HepG2 (cell line): ENCODE results near the gene CDH23. TPM values are rescaled to one million over a fixed set of nuclear protein-coding genes. Genes with fewer than 3 reads are reported as not detected.
A peak's percentile ranks its signal among the peaks of the same experiment; 100 is the strongest.

ENCODE experiments used
- ATAC-seq: fragments of 200-7000 bp; cut with Tn5 transposase; 3 replicates; pipeline ENCODE4 v1.9.1; 2020; ENCODE audit warnings: mild to moderate bottlenecking, moderate library complexity
- BruUV-seq: library from RNA; stranded (reverse); fragments of 400-500 nt; replicated peaks from 2 replicates; lab custom pipeline; 2021; lab: Mats Ljungman, UMichigan
- CTCF ChIA-PET: fragments of 300-600 bp; formaldehyde crosslinking; extraction: SDS; loops from one replicate; lab custom pipeline; 2021; ENCODE audit warnings: low total read pairs, inconsistent platforms, low intra/inter-chr PET ratio; lab: Yijun Ruan, JAX
- POLR2A ChIA-PET: fragments of 350-600 bp; sonication (Branson Sonifier 250); formaldehyde crosslinking; loops from one replicate; lab custom pipeline; 2020; ENCODE audit warnings: antibody characterized with exemption, inconsistent platforms; lab: Yijun Ruan, JAX
- DNase-seq: peaks from one replicate; pipeline ENCODE4 v3.0.0-alpha.2; 2015; ENCODE audit warnings: low spot score
- FAIRE-seq: peaks from 3 replicates; lab custom pipeline; 2011; peaks lifted over from hg19 to GRCh38; lab: Jason Lieb, UNC
- H2AFZ ChIP-seq: one replicate; pipeline ENCODE4 v1.6.1; 2011; ENCODE audit warnings: low read length, inconsistent platforms
- H3K27ac ChIP-seq: fragments of 300-600 bp; 3 replicates; pipeline ENCODE4 v1.8.0; 2011; ENCODE audit warnings: mixed run types, mild to moderate bottlenecking, mixed read lengths, low read length, inconsistent platforms; ENCODE audit not compliant: insufficient read depth; ENCODE audit errors: extremely low read length
- H3K27me3 ChIP-seq, 2 experiments: fragments of 200-600 bp in 1 of 2; 2 replicates in 1 of 2; 3 replicates in 1 of 2; pipeline versions ENCODE4 v1.6.0 to v1.8.0; 2011; ENCODE audit warnings: low read length in 2 of 2, mild to moderate bottlenecking in 2 of 2, moderate library complexity in 2 of 2, inconsistent platforms in 1 of 2; ENCODE audit not compliant: insufficient read depth in 2 of 2, control insufficient read depth in 1 of 2
- H3K36me3 ChIP-seq, 2 experiments: fragments of 200-600 bp in 1 of 2; replicated peaks in 1 of 2; 2 replicates in 1 of 2; 3 replicates in 1 of 2; pipeline versions ENCODE4 v1.5.1 to v1.8.0; 2011; ENCODE audit warnings: low read length in 2 of 2, inconsistent platforms in 1 of 2; ENCODE audit not compliant: insufficient read depth in 2 of 2, control insufficient read depth in 1 of 2
- H3K4me1 ChIP-seq: 2 replicates; pipeline ENCODE4 v1.5.1; 2012; ENCODE audit warnings: low read length, inconsistent platforms; ENCODE audit not compliant: insufficient read depth
- H3K4me2 ChIP-seq: 2 replicates; pipeline ENCODE4 v1.6.0; 2011; ENCODE audit warnings: low read depth, low read length, inconsistent platforms
- H3K4me3 ChIP-seq, 3 experiments: fragments of 200-600 bp in 1 of 3; sonication (generic), shearing (Covaris generic) in 1 of 3; replicated peaks in 1 of 3; 2 replicates each; pipeline ENCODE4 v1.5.1; 2011 to 2016; ENCODE audit warnings: low read length in 3 of 3, inconsistent platforms in 2 of 3, low read depth in 2 of 3, mild to moderate bottlenecking in 2 of 3, control low read depth in 1 of 3, mixed read lengths in 1 of 3; ENCODE audit not compliant: insufficient read depth in 1 of 3
- H3K79me2 ChIP-seq: one replicate; pipeline ENCODE4 v1.6.1; 2011; ENCODE audit warnings: low read length, inconsistent platforms; ENCODE audit not compliant: insufficient read depth
- H3K9ac ChIP-seq: 2 replicates; pipeline ENCODE4 v1.6.0; 2011; ENCODE audit warnings: mild to moderate bottlenecking, low read depth, low read length, inconsistent platforms; ENCODE audit not compliant: insufficient read depth
- H3K9me3 ChIP-seq: 2 replicates; pipeline ENCODE4 v1.5.1; 2012; ENCODE audit warnings: mild to moderate bottlenecking, low read length
- H4K20me1 ChIP-seq: 2 replicates; pipeline ENCODE4 v1.6.0; 2011; ENCODE audit warnings: inconsistent platforms, mild to moderate bottlenecking, low read length, moderate library complexity; ENCODE audit not compliant: insufficient read depth
- WGBS: methylation state at CpG from one replicate; pipeline ENCODE4 v1.1.6; 2017; ENCODE audit warnings: low lambda C conversion rate; 5-methylcytosine and 5-hydroxymethylcytosine counted together
- in situ Hi-C: cut with HindIII; loops from 2 replicates; pipeline ENCODE4 v1.10.0; 2017; ENCODE audit warnings: low pct_unique_long_range_greater_than_20kb; ENCODE audit not compliant: extremely low pct_ligation_motif_present
- intact Hi-C: fragments of 100-400 bp; cut with micrococcal nuclease; formaldehyde crosslinking; loops from one replicate; pipeline ENCODE4 v1.10.0; 2022; ENCODE audit not compliant: unreplicated experiment
- polyA plus RNA-seq, 8 experiments: library from polyadenylated mRNA; depleted of rRNA in 3 of 8; stranded (reverse) in 7 of 8; unstranded in 1 of 8; fragments of >200 nt; fragmentation: Illumina TruSeq in 4 of 8; extraction: Trizol in 4 of 8; gene quantifications; 2 replicates each; pipeline versions ENCODE4 v1.2.1 to v1.2.3, GENCODE V29; 2011 to 2016; ENCODE audit warnings: low read depth in 4 of 8, missing spikeins in 1 of 8, mixed read lengths in 1 of 8; ENCODE audit not compliant: insufficient read depth in 1 of 8
- total RNA-seq, 5 experiments: library from RNA; depleted of rRNA; stranded (reverse); fragments of >200 nt; fragmentation: Illumina TruSeq; extraction: Trizol; gene quantifications; 2 replicates each; pipeline ENCODE4 v1.2.3, GENCODE V29; 2016; ENCODE audit warnings: low read depth in 1 of 5
- TF ChIP-seq, protein P1 (sequence below): sonication (generic); formaldehyde crosslinking; IDR thresholded peaks from 2 replicates; pipeline ENCODE4 v1.4.0; 2020; ENCODE audit warnings: low read depth, missing genetic modification reagents
- TF ChIP-seq, protein P2 (sequence below): sonication (generic); formaldehyde crosslinking; IDR thresholded peaks from 2 replicates; pipeline ENCODE4 v1.4.0; 2020; ENCODE audit warnings: missing genetic modification reagents
- TF ChIP-seq, protein P3 (sequence below): sonication (generic); formaldehyde crosslinking; conservative IDR thresholded peaks from 2 replicates; pipeline ENCODE4 v1.5.0; 2020; ENCODE audit warnings: missing genetic modification reagents

The CDH23 gene
- total and polyA plus RNA-seq, 2 of the 13 experiments (the other 11 are each of a cell fraction or from before 2014, with no cell fraction given): 0.13 TPM; not detected in 1

DNA sequence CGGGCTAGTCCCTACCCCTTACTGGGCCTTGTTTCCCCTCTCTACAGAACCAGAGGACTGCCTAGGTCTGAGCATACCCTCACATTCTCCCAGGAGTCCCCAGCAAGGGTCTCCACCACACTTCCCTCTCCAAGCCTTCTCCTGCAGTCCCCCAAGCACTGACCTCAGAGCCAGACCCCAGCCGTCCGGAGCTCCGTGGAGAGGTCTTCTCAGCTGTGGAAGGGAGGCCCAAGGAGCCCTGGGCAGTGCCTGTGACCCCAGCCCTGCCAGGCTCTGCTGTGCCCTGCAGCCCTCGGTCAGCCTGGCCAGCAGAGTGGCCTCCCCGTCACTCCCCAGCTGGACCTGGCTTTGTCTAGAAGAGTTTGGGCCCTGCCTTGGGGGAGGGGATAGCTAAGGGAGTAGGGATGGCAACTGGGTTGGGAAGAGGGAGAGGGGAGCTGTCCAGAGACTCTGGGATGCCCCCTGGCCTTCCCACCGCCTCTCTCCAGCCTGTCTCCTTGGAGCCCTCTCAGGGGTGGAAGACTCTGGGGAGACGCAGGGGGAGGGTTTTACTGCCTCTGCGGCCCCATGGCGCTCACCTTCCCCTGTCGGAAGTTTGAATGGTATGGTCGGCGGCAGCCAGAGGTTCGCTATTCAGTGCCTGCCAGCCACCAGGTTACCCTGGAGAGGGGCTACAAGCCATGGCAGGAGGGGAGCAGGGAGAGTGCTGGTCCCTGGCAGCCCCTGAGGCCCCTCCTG, 322.9 kb downstream of the CDH23 start, which contains the start of gene C10orf105:
Gene C10orf105, minus strand, starts transcription at position 315 of the 738 bp plus-strand sequence. CDS start 3,441 bp downstream, outside the sequence.
- DNase-seq (no peak), FAIRE-seq (no peak), ATAC-seq (no peak)
- H3K4me3 ChIP-seq: no peak within 1 kb of the TSS
- H3K36me3 ChIP-seq: no peaks in the 10 kb centered on the region
- no peaks in the 10 kb centered on the region for H4K20me1 ChIP-seq
- H3K27me3 ChIP-seq: peaks cover 6 to 59% of the 10 kb centered on the region in 2 experiments; a peak in 4 of 5 replicates
- CTCF ChIA-PET: no interaction called here
- H2AFZ ChIP-seq: no peak within 1 kb of the TSS
- no peak within 1 kb of the TSS for H3K9ac ChIP-seq
- peaks cover 8% of the 10 kb centered on the region for H3K4me1 ChIP-seq
- no peaks in the 10 kb centered on the region for H3K79me2 ChIP-seq
- intact Hi-C loops (no loop called here), in situ Hi-C loops (no loop called here)
- BruUV-seq: no TSS peak
- TF ChIP-seq, protein P1, sequence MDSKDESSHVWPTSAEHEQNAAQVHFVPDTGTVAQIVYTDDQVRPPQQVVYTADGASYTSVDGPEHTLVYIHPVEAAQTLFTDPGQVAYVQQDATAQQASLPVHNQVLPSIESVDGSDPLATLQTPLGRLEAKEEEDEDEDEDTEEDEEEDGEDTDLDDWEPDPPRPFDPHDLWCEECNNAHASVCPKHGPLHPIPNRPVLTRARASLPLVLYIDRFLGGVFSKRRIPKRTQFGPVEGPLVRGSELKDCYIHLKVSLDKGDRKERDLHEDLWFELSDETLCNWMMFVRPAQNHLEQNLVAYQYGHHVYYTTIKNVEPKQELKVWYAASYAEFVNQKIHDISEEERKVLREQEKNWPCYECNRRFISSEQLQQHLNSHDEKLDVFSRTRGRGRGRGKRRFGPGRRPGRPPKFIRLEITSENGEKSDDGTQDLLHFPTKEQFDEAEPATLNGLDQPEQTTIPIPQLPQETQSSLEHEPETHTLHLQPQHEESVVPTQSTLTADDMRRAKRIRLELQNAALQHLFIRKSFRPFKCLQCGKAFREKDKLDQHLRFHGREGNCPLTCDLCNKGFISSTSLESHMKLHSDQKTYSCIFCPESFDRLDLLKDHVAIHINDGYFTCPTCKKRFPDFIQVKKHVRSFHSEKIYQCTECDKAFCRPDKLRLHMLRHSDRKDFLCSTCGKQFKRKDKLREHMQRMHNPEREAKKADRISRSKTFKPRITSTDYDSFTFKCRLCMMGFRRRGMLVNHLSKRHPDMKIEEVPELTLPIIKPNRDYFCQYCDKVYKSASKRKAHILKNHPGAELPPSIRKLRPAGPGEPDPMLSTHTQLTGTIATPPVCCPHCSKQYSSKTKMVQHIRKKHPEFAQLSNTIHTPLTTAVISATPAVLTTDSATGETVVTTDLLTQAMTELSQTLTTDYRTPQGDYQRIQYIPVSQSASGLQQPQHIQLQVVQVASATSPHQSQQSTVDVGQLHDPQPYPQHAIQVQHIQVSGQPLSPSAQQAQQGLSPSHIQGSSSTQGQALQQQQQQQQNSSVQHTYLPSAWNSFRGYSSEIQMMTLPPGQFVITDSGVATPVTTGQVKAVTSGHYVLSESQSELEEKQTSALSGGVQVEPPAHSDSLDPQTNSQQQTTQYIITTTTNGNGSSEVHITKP (CRISPR knock-in tag): 0 out of 2 replicates have a peak, but pooled peaks have one; percentile 29
- TF ChIP-seq, protein P2, sequence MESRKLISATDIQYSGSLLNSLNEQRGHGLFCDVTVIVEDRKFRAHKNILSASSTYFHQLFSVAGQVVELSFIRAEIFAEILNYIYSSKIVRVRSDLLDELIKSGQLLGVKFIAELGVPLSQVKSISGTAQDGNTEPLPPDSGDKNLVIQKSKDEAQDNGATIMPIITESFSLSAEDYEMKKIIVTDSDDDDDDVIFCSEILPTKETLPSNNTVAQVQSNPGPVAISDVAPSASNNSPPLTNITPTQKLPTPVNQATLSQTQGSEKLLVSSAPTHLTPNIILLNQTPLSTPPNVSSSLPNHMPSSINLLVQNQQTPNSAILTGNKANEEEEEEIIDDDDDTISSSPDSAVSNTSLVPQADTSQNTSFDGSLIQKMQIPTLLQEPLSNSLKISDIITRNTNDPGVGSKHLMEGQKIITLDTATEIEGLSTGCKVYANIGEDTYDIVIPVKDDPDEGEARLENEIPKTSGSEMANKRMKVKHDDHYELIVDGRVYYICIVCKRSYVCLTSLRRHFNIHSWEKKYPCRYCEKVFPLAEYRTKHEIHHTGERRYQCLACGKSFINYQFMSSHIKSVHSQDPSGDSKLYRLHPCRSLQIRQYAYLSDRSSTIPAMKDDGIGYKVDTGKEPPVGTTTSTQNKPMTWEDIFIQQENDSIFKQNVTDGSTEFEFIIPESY: 0 out of 2 replicates have a peak, but pooled peaks have one; percentile 11
- TF ChIP-seq, protein P3, sequence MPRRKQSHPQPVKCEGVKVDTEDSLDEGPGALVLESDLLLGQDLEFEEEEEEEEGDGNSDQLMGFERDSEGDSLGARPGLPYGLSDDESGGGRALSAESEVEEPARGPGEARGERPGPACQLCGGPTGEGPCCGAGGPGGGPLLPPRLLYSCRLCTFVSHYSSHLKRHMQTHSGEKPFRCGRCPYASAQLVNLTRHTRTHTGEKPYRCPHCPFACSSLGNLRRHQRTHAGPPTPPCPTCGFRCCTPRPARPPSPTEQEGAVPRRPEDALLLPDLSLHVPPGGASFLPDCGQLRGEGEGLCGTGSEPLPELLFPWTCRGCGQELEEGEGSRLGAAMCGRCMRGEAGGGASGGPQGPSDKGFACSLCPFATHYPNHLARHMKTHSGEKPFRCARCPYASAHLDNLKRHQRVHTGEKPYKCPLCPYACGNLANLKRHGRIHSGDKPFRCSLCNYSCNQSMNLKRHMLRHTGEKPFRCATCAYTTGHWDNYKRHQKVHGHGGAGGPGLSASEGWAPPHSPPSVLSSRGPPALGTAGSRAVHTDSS (CRISPR knock-in tag): no peak
- 55% methylated on average over 3 of the region's 14 CpGs for WGBS
- POLR2A ChIA-PET: no interaction called here
- H3K4me2 ChIP-seq: no peak within 1 kb of the TSS
- no peak within 1 kb of the TSS for H3K27ac ChIP-seq
- H3K9me3 ChIP-seq: no peaks in the 10 kb centered on the region
